HUES64 (cell line): ENCODE data around the gene PTPRD.

ENCODE experiments used
- H3K27ac ChIP-seq: 2 replicates; pipeline ENCODE4 v1.7.0; 2013; ENCODE audit warnings: low read depth, low read length, inconsistent platforms
- H3K27me3 ChIP-seq: 2 replicates; pipeline ENCODE4 v1.6.1; 2013; ENCODE audit warnings: mild to moderate bottlenecking, low read length; ENCODE audit not compliant: insufficient read depth
- H3K36me3 ChIP-seq: 2 replicates; pipeline ENCODE4 v1.6.1; 2013; ENCODE audit warnings: mild to moderate bottlenecking, low read length; ENCODE audit not compliant: insufficient read depth
- H3K4me1 ChIP-seq: 2 replicates; pipeline ENCODE4 v1.6.1; 2013; ENCODE audit warnings: mild to moderate bottlenecking, low read length, moderate library complexity; ENCODE audit not compliant: insufficient read depth
- H3K4me3 ChIP-seq: 2 replicates; pipeline ENCODE4 v1.5.1; 2013; ENCODE audit warnings: mild to moderate bottlenecking, low read length, moderate library complexity
- H3K9ac ChIP-seq: 2 replicates; pipeline ENCODE4 v1.6.1; 2013; ENCODE audit warnings: mild to moderate bottlenecking, low read depth, low read length
- H3K9me3 ChIP-seq: 2 replicates; pipeline ENCODE4 v1.6.1; 2013; ENCODE audit warnings: low read depth, low read length; ENCODE audit not compliant: insufficient read depth
- WGBS: fragments of 150-250, 120-280 bp; methylation state at CpG from one replicate; pipeline ENCODE4 v1.1.7; 2013; ENCODE audit warnings: missing lambda C conversion rate; 5-methylcytosine and 5-hydroxymethylcytosine counted together

The PTPRD gene

DNA sequence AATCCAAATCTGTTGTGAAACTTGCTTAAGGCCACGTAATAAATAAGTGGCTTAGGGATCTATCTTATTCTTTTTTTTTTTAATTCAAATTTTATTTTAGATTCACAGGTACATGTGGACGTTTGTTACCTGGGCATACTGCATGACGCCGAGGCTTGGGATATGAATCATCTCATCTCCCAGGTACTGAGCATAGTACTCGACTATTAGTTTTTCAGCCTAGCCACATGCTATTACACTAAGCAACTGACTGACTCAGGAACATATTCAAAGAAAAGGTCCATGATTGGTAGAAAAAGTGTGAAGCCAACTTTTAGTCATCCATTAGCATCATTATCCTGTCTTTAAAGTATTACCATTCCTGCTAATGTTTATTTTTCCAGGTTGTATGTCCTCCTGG is 1709.7 kb downstream of the PTPRD start:
- 83% methylated on average over 4 of the region's 5 CpGs for WGBS
- H3K27me3 ChIP-seq = no peaks in the 10 kb centered on the region
- H3K36me3 ChIP-seq = no peaks in the 10 kb centered on the region
- H3K9ac ChIP-seq = no peak overlapping the region
- no peak overlapping the region for H3K4me3 ChIP-seq
- H3K9me3 ChIP-seq = no peaks in the 10 kb centered on the region
- no peak overlapping the region for H3K27ac ChIP-seq
- no peaks in the 10 kb centered on the region for H3K4me1 ChIP-seq

DNA sequence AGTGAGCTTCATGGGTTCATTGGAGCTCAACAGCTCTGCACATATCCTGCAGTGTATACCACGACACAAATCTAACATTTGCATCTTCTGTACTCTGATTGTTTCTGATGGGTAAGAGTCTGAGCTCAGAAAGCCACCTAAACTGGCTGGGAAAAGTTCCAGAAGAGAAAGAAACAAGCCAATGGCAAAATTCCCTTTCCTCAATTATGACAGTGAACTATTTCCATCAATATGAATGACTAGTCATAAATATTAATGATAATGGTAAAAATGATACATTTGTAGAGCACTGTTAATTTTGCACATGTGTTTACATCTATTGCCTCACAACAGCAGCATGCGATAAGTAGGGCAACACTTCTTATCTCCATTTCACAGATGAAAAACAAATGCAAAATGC is 1711.7 kb downstream of the PTPRD start:
- Histone ChIP-seq H3K27ac (no peak overlapping the region), H3K9ac (no peak overlapping the region), H3K4me3 (no peak overlapping the region), H3K27me3 (no peaks in the 10 kb centered on the region), H3K4me1 (no peaks in the 10 kb centered on the region), H3K36me3 (no peaks in the 10 kb centered on the region), H3K9me3 (no peaks in the 10 kb centered on the region)
- 90% methylated on average over 2 of the region's 2 CpGs for WGBS

DNA sequence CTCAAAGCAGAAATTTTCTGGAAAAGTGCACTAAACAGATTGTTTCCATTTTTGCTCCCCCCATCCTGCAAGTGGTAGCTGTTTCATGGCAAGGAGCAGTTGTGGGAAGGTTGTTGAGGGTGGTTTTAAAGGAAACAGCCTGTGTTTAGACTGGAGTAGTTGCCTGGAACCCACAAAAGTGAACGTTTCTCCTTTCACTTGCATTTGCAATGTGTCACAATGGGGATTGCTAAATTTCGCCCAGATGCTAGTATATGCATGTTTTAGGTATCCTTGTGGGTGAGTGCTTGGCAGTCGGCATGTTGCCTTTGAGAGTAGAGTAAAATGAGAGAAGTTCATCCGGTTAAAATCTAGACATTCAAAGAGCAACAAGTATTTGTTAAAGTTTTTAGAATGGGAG is 1713.3 kb downstream of the PTPRD start:
- no peak overlapping the region for H3K9ac ChIP-seq
- H3K9me3 ChIP-seq = no peaks in the 10 kb centered on the region
- no peak overlapping the region for H3K27ac ChIP-seq
- H3K27me3 ChIP-seq = no peaks in the 10 kb centered on the region
- 89% methylated on average over 4 of the region's 4 CpGs for WGBS
- H3K36me3 ChIP-seq = no peaks in the 10 kb centered on the region
- no peaks in the 10 kb centered on the region; the same call in 1 of the 2 replicates for H3K4me1 ChIP-seq
- H3K4me3 ChIP-seq = no peak overlapping the region

DNA sequence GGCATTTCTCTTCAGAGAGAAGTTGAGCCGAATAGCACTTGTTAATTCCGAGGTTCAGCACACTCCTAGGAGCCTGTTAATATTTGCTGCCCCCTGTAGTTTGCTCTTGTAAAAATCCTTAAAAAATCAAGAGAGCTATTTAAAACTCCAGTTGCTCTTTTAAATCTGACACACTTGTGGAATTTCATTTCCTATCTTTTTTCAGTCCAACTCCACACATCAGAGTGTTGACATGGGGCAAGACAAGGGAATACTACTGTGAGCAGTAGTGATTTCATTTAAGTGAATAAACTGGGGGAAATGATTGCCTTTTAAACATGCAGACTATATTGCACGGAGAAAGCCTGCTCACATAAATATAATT is 1717.0 kb downstream of the PTPRD start:
- no peaks in the 10 kb centered on the region for H3K27me3 ChIP-seq
- H3K4me3 ChIP-seq = no peak overlapping the region
- WGBS = 45% methylated on average over 2 of the region's 3 CpGs
- H3K4me1 ChIP-seq = no peaks in the 10 kb centered on the region; the same call in 1 of the 2 replicates
- H3K36me3 ChIP-seq = no peaks in the 10 kb centered on the region
- no peaks in the 10 kb centered on the region for H3K9me3 ChIP-seq
- no peak overlapping the region for H3K27ac ChIP-seq
- no peak overlapping the region for H3K9ac ChIP-seq

DNA sequence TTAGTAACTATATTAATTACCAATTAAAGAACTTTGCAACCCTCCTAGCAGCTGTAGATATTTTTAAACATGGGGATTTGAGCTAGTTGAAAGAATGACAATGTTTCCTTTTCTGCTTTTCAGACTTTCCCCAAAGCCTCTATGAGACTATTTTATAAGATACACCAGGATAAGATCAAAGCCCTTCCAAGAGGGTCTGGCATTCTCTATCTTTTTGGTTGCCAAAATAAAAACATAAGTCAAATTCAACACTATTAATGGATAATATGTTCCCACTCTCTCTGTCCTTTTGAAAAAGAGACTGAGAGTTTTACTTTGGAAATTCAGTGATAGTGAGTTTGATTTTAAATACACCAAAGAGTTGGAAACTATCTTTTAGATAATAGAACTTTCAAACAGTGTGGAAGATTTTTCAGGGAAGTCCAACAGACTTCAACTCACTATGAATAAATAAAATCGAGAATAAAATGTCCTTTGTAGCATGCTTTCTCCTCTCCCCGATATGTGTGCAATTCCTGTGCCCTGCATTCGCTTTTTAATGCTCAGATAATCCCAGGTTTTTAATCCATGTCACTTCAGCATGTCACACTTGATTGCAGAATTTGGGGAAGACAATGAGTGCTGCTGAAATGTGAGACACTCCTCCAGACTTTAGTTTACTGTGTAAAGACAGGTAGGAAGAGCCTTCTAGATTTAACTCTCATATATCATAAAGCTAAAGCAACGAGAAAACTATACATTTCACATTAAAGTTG is 1717.5 kb downstream of the PTPRD start:
- H3K9ac ChIP-seq = no peak overlapping the region
- no peak overlapping the region for H3K4me3 ChIP-seq
- WGBS = 62% methylated on average over 4 of the region's 4 CpGs
- no peaks in the 10 kb centered on the region for H3K9me3 ChIP-seq
- H3K27ac ChIP-seq = no peak overlapping the region
- no peaks in the 10 kb centered on the region for H3K36me3 ChIP-seq
- H3K27me3 ChIP-seq = no peaks in the 10 kb centered on the region
- H3K4me1 ChIP-seq = no peaks in the 10 kb centered on the region; the same call in 1 of the 2 replicates

DNA sequence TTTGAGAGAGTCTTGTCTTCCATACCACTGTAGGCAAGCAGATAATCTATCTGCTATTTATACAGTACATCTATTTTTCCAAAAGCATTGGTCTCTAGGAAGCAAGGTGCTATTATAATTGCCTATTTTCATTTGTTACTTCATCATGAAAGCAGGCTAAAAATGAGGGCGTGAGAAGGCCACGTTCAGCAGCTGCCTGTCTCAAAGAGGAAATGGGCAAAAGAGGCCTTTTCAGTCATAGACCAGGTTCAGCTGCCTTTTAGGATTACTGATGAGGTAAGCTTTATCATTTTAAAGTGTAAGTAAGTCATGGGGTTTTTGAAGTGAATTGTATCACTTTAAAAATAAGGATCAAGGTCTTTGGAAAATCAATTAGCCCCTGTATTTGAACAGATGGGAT is 1722.1 kb downstream of the PTPRD start:
- Histone ChIP-seq H3K9ac (no peak overlapping the region), H3K36me3 (no peaks in the 10 kb centered on the region), H3K4me3 (no peak overlapping the region), H3K27me3 (no peaks in the 10 kb centered on the region), H3K9me3 (no peaks in the 10 kb centered on the region), H3K27ac (no peak overlapping the region), H3K4me1 (no peaks in the 10 kb centered on the region; the same call in 1 of the 2 replicates)
- WGBS = 93% methylated on average over 2 of the region's 2 CpGs

DNA sequence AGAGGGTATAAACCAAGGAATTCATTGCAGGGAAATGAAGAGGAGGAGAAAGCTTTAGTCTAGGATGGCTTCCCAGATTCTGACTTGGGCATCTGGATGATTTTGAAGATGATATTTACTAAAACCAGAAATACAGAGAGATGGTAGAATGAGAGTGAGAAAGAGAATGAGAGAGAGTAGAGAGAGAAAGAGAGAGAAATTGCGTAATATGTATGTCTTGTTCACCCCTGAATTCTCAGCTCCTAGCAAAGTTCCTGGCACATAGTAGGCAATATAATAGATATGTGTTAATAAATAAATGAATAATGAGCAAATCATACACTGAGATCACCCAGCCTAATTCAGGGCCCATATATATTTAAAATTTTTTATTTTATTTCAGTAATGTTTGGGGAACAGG is 1723.7 kb downstream of the PTPRD start:
- Histone ChIP-seq H3K27ac (no peak overlapping the region), H3K4me3 (no peak overlapping the region), H3K9ac (no peak overlapping the region), H3K4me1 (no peaks in the 10 kb centered on the region), H3K36me3 (no peaks in the 10 kb centered on the region), H3K27me3 (no peaks in the 10 kb centered on the region), H3K9me3 (no peaks in the 10 kb centered on the region)
- 100% methylated on average over 1 of the region's 1 CpG for WGBS

DNA sequence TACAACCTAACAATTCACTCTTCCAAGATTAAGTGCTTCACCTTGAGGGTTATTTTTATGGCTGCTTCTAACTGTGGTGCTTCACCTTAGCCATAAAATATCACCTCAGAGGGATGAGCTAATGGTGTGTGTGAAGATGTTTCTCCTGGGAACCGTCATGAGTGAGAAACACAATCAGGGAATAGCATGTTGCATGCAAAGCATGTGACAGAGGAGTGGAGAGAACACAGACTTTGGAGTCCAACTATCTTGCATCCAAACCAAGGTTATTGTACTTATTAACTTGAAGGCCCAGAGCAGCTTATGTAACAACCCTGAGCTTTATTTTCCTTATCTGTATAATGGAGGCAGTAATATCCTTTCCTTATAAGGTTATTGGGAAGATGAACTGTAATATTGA is 1724.2 kb downstream of the PTPRD start:
- H3K4me3 ChIP-seq = no peak overlapping the region
- 91% methylated on average over 1 of the region's 1 CpG for WGBS
- no peaks in the 10 kb centered on the region for H3K4me1 ChIP-seq
- H3K36me3 ChIP-seq = no peaks in the 10 kb centered on the region
- H3K9me3 ChIP-seq = no peaks in the 10 kb centered on the region
- H3K27ac ChIP-seq = no peak overlapping the region
- no peaks in the 10 kb centered on the region for H3K27me3 ChIP-seq
- H3K9ac ChIP-seq = no peak overlapping the region

DNA sequence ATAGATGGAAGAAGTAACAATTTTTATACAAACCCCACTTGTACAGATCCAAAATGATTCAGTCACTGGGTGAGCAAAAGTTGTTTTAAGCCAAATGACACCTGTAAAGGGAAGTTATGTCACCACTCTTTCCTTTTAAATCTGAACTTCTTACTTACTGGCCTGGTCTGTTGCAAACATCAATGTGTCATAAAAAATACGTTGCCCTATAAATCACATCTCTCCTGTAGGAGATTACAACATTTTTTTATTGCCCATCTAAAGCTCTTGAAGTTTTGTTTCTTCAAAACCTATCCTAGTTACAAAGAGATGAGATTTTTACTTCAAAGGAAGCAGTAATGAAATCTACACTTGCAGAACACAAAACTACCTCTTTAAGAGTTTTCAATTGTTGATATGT is 1725.4 kb downstream of the PTPRD start:
- no peaks in the 10 kb centered on the region for H3K4me1 ChIP-seq
- H3K27ac ChIP-seq = no peak overlapping the region
- no peak overlapping the region for H3K4me3 ChIP-seq
- H3K9me3 ChIP-seq = no peaks in the 10 kb centered on the region
- no peaks in the 10 kb centered on the region for H3K27me3 ChIP-seq
- 83% methylated on average over 1 of the region's 1 CpG for WGBS
- H3K36me3 ChIP-seq = no peaks in the 10 kb centered on the region
- H3K9ac ChIP-seq = no peak overlapping the region

DNA sequence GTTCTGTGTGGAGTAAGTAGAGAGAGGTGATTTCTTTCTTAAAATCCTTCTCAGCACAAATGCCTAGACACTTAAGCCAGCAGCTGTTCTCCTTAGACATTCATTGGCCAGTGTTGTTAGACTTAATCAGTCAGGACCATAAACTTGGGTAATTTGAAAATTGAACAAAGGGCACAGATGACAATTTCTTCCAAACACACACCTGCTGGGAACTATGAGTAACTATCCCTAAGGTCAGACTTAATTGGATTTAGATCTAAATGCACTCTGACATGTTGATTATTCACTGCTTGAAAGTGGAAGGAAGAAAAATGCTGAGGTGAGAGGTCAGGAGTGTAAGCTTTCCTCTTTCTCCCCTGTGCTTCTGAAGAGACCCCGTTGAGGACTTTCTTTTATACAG is 1729.5 kb downstream of the PTPRD start:
- Histone ChIP-seq H3K4me1 (0 out of 2 replicates have a peak, but pooled peaks cover 4% of the 10 kb centered on the region), H3K9ac (no peak overlapping the region), H3K9me3 (no peaks in the 10 kb centered on the region), H3K27me3 (no peaks in the 10 kb centered on the region), H3K4me3 (no peak overlapping the region), H3K36me3 (no peaks in the 10 kb centered on the region), H3K27ac (no peak overlapping the region)
- WGBS = 100% methylated on average over 1 of the region's 1 CpG

DNA sequence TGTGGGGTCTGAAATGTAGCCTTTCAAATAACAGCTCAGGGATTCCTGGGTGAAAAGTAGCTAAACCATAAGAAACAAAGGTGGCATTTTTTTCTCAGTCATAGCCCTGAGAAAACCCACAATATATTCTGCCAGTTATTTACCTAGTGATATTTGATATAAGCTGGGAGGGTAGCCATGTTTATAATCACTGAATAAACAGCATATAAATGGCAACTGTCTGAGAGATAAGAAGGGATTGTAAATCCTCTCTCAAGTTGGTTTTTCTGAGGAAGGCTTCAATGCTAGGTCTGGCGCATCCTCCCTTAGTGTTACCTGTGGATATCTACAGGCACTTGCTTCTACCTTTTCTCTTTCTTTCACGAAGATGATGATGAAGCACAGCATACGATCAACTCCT is 1732.7 kb downstream of the PTPRD start:
- H3K27me3 ChIP-seq = no peaks in the 10 kb centered on the region
- no peak overlapping the region for H3K4me3 ChIP-seq
- H3K9me3 ChIP-seq = no peaks in the 10 kb centered on the region
- no peaks in the 10 kb centered on the region for H3K36me3 ChIP-seq
- no peak overlapping the region for H3K27ac ChIP-seq
- H3K9ac ChIP-seq = no peak overlapping the region
- H3K4me1 ChIP-seq = peaks cover 13% of the 10 kb centered on the region
- WGBS = 61% methylated on average over 3 of the region's 3 CpGs

DNA sequence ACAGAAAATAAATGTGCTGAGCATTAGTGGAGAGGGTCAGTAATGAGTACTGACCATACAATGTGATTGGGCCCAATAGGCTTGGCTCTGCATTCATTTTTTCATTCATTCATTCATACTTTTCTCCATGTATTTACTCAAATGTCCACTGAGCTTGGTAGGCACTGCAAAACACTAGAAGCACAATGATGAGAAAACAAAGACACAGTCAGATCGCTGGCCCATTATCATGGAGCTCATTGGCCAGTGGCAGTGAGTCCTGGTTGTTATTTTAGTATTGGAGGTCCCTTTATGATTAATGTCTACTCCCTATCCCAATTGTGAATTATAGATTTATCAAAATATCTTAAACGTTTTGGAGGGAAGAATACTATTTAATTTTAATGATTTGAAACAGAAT is 1733.5 kb downstream of the PTPRD start:
- Histone ChIP-seq H3K9me3 (no peaks in the 10 kb centered on the region), H3K4me3 (no peak overlapping the region), H3K9ac (no peak overlapping the region), H3K4me1 (peaks cover 13% of the 10 kb centered on the region), H3K27me3 (no peaks in the 10 kb centered on the region), H3K27ac (no peak overlapping the region), H3K36me3 (no peaks in the 10 kb centered on the region)
- WGBS = 80% methylated on average over 1 of the region's 2 CpGs
